HepG2 (cell line): ENCODE results near the gene TMEM125. TPM values are rescaled to one million over a fixed set of nuclear protein-coding genes. Genes with fewer than 3 reads are reported as not detected.

Experiments
- ATAC-seq: fragments of 200-7000 bp; cut with Tn5 transposase; 3 replicates; pipeline ENCODE4 v1.9.1; 2020; ENCODE audit warnings: mild to moderate bottlenecking, moderate library complexity
- BruUV-seq: library from RNA; stranded (reverse); fragments of 400-500 nt; replicated peaks from 2 replicates; lab custom pipeline; 2021; lab: Mats Ljungman, UMichigan
- CTCF ChIA-PET: fragments of 300-600 bp; formaldehyde crosslinking; extraction: SDS; loops from one replicate; lab custom pipeline; 2021; ENCODE audit warnings: low total read pairs, inconsistent platforms, low intra/inter-chr PET ratio; lab: Yijun Ruan, JAX
- POLR2A ChIA-PET: fragments of 350-600 bp; sonication (Branson Sonifier 250); formaldehyde crosslinking; loops from one replicate; lab custom pipeline; 2020; ENCODE audit warnings: antibody characterized with exemption, inconsistent platforms; lab: Yijun Ruan, JAX
- DNase-seq: peaks from one replicate; pipeline ENCODE4 v3.0.0-alpha.2; 2015; ENCODE audit warnings: low spot score
- FAIRE-seq: peaks from 3 replicates; lab custom pipeline; 2011; peaks lifted over from hg19 to GRCh38; lab: Jason Lieb, UNC
- H2AFZ ChIP-seq: one replicate; pipeline ENCODE4 v1.6.1; 2011; ENCODE audit warnings: low read length, inconsistent platforms
- H3K27ac ChIP-seq: fragments of 300-600 bp; 3 replicates; pipeline ENCODE4 v1.8.0; 2011; ENCODE audit warnings: mixed run types, mild to moderate bottlenecking, mixed read lengths, low read length, inconsistent platforms; ENCODE audit not compliant: insufficient read depth; ENCODE audit errors: extremely low read length
- H3K27me3 ChIP-seq, 2 experiments: fragments of 200-600 bp in 1 of 2; 2 replicates in 1 of 2; 3 replicates in 1 of 2; pipeline versions ENCODE4 v1.6.0 to v1.8.0; 2011; ENCODE audit warnings: low read length in 2 of 2, mild to moderate bottlenecking in 2 of 2, moderate library complexity in 2 of 2, inconsistent platforms in 1 of 2; ENCODE audit not compliant: insufficient read depth in 2 of 2, control insufficient read depth in 1 of 2
- H3K36me3 ChIP-seq, 2 experiments: fragments of 200-600 bp in 1 of 2; replicated peaks in 1 of 2; 2 replicates in 1 of 2; 3 replicates in 1 of 2; pipeline versions ENCODE4 v1.5.1 to v1.8.0; 2011; ENCODE audit warnings: low read length in 2 of 2, inconsistent platforms in 1 of 2; ENCODE audit not compliant: insufficient read depth in 2 of 2, control insufficient read depth in 1 of 2
- H3K4me1 ChIP-seq: 2 replicates; pipeline ENCODE4 v1.5.1; 2012; ENCODE audit warnings: low read length, inconsistent platforms; ENCODE audit not compliant: insufficient read depth
- H3K4me2 ChIP-seq: 2 replicates; pipeline ENCODE4 v1.6.0; 2011; ENCODE audit warnings: low read depth, low read length, inconsistent platforms
- H3K4me3 ChIP-seq, 3 experiments: fragments of 200-600 bp in 1 of 3; sonication (generic), shearing (Covaris generic) in 1 of 3; replicated peaks in 1 of 3; 2 replicates each; pipeline ENCODE4 v1.5.1; 2011 to 2016; ENCODE audit warnings: low read length in 3 of 3, inconsistent platforms in 2 of 3, low read depth in 2 of 3, mild to moderate bottlenecking in 2 of 3, control low read depth in 1 of 3, mixed read lengths in 1 of 3; ENCODE audit not compliant: insufficient read depth in 1 of 3
- H3K79me2 ChIP-seq: one replicate; pipeline ENCODE4 v1.6.1; 2011; ENCODE audit warnings: low read length, inconsistent platforms; ENCODE audit not compliant: insufficient read depth
- H3K9ac ChIP-seq: 2 replicates; pipeline ENCODE4 v1.6.0; 2011; ENCODE audit warnings: mild to moderate bottlenecking, low read depth, low read length, inconsistent platforms; ENCODE audit not compliant: insufficient read depth
- H3K9me3 ChIP-seq: 2 replicates; pipeline ENCODE4 v1.5.1; 2012; ENCODE audit warnings: mild to moderate bottlenecking, low read length
- H4K20me1 ChIP-seq: 2 replicates; pipeline ENCODE4 v1.6.0; 2011; ENCODE audit warnings: inconsistent platforms, mild to moderate bottlenecking, low read length, moderate library complexity; ENCODE audit not compliant: insufficient read depth
- ARID2 ChIP-seq: sonication (generic); formaldehyde crosslinking; IDR thresholded peaks from 2 replicates; pipeline ENCODE4 v1.8.1; 2022; ENCODE audit warnings: mild to moderate bottlenecking, missing genetic modification reagents, borderline replicate concordance
- DMAP1 ChIP-seq: IDR thresholded peaks from 2 replicates; pipeline ENCODE4 v1.6.1; 2016
- ELF4 ChIP-seq: sonication (generic); formaldehyde crosslinking; IDR thresholded peaks from 2 replicates; pipeline ENCODE4 v1.5.0; 2020; ENCODE audit warnings: missing genetic modification reagents, mild to moderate bottlenecking, moderate library complexity, borderline replicate concordance
- ETV6 ChIP-seq: sonication (generic); formaldehyde crosslinking; conservative IDR thresholded peaks from 2 replicates; pipeline ENCODE4 v1.4.0; 2020; ENCODE audit warnings: missing genetic modification reagents
- KLF12 ChIP-seq: sonication (generic); formaldehyde crosslinking; IDR thresholded peaks from 2 replicates; pipeline ENCODE4 v1.4.0; 2020; ENCODE audit warnings: missing genetic modification reagents, borderline replicate concordance
- KLF13 ChIP-seq: sonication (generic); formaldehyde crosslinking; IDR thresholded peaks from 2 replicates; pipeline ENCODE4 v1.4.0; 2020; ENCODE audit warnings: mild to moderate bottlenecking, missing genetic modification reagents
- MAFK ChIP-seq, 2 experiments: IDR thresholded peaks in 1 of 2; conservative IDR thresholded peaks in 1 of 2; 2 replicates each; pipeline ENCODE4 v1.6.1; 2011; ENCODE audit warnings: improper control_type of control experiment in 2 of 2, low read length in 2 of 2
- SAP130 ChIP-seq: IDR thresholded peaks from 2 replicates; pipeline ENCODE4 v1.6.1; 2016; ENCODE audit warnings: low read depth
- SMYD3 ChIP-seq: sonication (generic); formaldehyde crosslinking; IDR thresholded peaks from 2 replicates; pipeline ENCODE4 v1.8.1; 2023; ENCODE audit warnings: mild to moderate bottlenecking, missing genetic modification reagents
- TRIM24 ChIP-seq: sonication (generic); formaldehyde crosslinking; IDR thresholded peaks from 2 replicates; pipeline ENCODE4 v1.8.0; 2022; ENCODE audit warnings: mild to moderate bottlenecking, missing genetic modification reagents
- ZNF10 ChIP-seq: sonication (generic); formaldehyde crosslinking; IDR thresholded peaks from 2 replicates; pipeline ENCODE4 v1.4.0; 2020; ENCODE audit warnings: mild to moderate bottlenecking, low read depth, missing genetic modification reagents, borderline replicate concordance
- ZNF772 ChIP-seq: sonication (generic); formaldehyde crosslinking; IDR thresholded peaks from 2 replicates; pipeline ENCODE4 v1.5.0; 2020; ENCODE audit warnings: mild to moderate bottlenecking, missing genetic modification reagents
- WGBS: methylation state at CpG from one replicate; pipeline ENCODE4 v1.1.6; 2017; ENCODE audit warnings: low lambda C conversion rate; 5-methylcytosine and 5-hydroxymethylcytosine counted together
- in situ Hi-C: cut with HindIII; loops from 2 replicates; pipeline ENCODE4 v1.10.0; 2017; ENCODE audit warnings: low pct_unique_long_range_greater_than_20kb; ENCODE audit not compliant: extremely low pct_ligation_motif_present
- intact Hi-C: fragments of 100-400 bp; cut with micrococcal nuclease; formaldehyde crosslinking; loops from one replicate; pipeline ENCODE4 v1.10.0; 2022; ENCODE audit not compliant: unreplicated experiment
- polyA plus RNA-seq, 8 experiments: library from polyadenylated mRNA; depleted of rRNA in 3 of 8; stranded (reverse) in 7 of 8; unstranded in 1 of 8; fragments of >200 nt; fragmentation: Illumina TruSeq in 4 of 8; extraction: Trizol in 4 of 8; gene quantifications; 2 replicates each; pipeline versions ENCODE4 v1.2.1 to v1.2.3, GENCODE V29; 2011 to 2016; ENCODE audit warnings: low read depth in 4 of 8, missing spikeins in 1 of 8, mixed read lengths in 1 of 8; ENCODE audit not compliant: insufficient read depth in 1 of 8
- total RNA-seq, 5 experiments: library from RNA; depleted of rRNA; stranded (reverse); fragments of >200 nt; fragmentation: Illumina TruSeq; extraction: Trizol; gene quantifications; 2 replicates each; pipeline ENCODE4 v1.2.3, GENCODE V29; 2016; ENCODE audit warnings: low read depth in 1 of 5
- TF ChIP-seq, protein P1 (sequence below): conservative IDR thresholded peaks from 2 replicates; pipeline ENCODE4 v1.6.1; 2018; ENCODE audit warnings: missing genetic modification reagents
- TF ChIP-seq, protein P2 (sequence below): fragments of 450-650 bp; IDR thresholded peaks from 2 replicates; pipeline ENCODE4 v1.6.1; 2017; ENCODE audit warnings: mild to moderate bottlenecking

TMEM125 gene
- total and polyA plus RNA-seq, 2 of the 13 experiments (the other 11 are each of a cell fraction or from before 2014, with no cell fraction given): 0.03 TPM; not detected in 1

- ChIA-PET POLR2A (no interaction called here), CTCF (no interaction called here)
- H3K4me1 ChIP-seq: peaks cover 26% of the 10 kb centered on the region
- intact Hi-C loops (no loop called here), in situ Hi-C loops (no loop called here)
- FAIRE-seq (no peak), ATAC-seq (no peak), DNase-seq (no peak)
- H2AFZ ChIP-seq: no peak overlapping the region
- TF ChIP-seq TRIM24 (no peak), MAFK (conservative IDR thresholded peaks at IDR 0.05 in 1 of 2, IDR thresholded peaks at IDR 0.05 in 1 of 2; ENCODE audit: low read length in 2 of 2) (0 out of 4 replicates have a peak, but pooled peaks have one; percentile 28 to 30)
- H3K79me2 ChIP-seq: no peaks in the 10 kb centered on the region
- H3K27me3 ChIP-seq: peaks cover 1 to 33% of the 10 kb centered on the region in 2 experiments; a peak in 4 of 5 replicates
- no peak overlapping the region for H3K4me3 ChIP-seq
- H3K9ac ChIP-seq: no peak overlapping the region
- 37% methylated on average over 7 of the region's 7 CpGs for WGBS
- no peak overlapping the region for H3K4me2 ChIP-seq
- H3K27ac ChIP-seq: no peak overlapping the region
- no peaks in the 10 kb centered on the region for H3K36me3 ChIP-seq
- BruUV-seq: no TSS peak
- no peaks in the 10 kb centered on the region for H4K20me1 ChIP-seq
- H3K9me3 ChIP-seq: no peaks in the 10 kb centered on the region
Observed at GRCh38 chr1:43292216-43292615, 22.4 kb downstream of the TMEM125 start.

GRCh38 chr1:43292679-43293078 lies 22.9 kb downstream of the TMEM125 start:
- peaks cover 1 to 28% of the 10 kb centered on the region in 2 experiments; a peak in 4 of 5 replicates for H3K27me3 ChIP-seq
- no peaks in the 10 kb centered on the region for H4K20me1 ChIP-seq
- no peak for TF ChIP-seq ZNF10 (CRISPR knock-in tag)
- no peak for TF ChIP-seq ZNF772 (CRISPR knock-in tag)
- TF ChIP-seq, protein P1, sequence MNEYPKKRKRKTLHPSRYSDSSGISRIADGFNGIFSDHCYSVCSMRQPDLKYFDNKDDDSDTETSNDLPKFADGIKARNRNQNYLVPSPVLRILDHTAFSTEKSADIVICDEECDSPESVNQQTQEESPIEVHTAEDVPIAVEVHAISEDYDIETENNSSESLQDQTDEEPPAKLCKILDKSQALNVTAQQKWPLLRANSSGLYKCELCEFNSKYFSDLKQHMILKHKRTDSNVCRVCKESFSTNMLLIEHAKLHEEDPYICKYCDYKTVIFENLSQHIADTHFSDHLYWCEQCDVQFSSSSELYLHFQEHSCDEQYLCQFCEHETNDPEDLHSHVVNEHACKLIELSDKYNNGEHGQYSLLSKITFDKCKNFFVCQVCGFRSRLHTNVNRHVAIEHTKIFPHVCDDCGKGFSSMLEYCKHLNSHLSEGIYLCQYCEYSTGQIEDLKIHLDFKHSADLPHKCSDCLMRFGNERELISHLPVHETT (CRISPR knock-in tag): no peak
- TF ChIP-seq KLF12 (CRISPR knock-in tag): no peak
- TF ChIP-seq SMYD3 (CRISPR knock-in tag): no peak
- no peak for TF ChIP-seq ARID2 (CRISPR knock-in tag)
- TF ChIP-seq, protein P2, sequence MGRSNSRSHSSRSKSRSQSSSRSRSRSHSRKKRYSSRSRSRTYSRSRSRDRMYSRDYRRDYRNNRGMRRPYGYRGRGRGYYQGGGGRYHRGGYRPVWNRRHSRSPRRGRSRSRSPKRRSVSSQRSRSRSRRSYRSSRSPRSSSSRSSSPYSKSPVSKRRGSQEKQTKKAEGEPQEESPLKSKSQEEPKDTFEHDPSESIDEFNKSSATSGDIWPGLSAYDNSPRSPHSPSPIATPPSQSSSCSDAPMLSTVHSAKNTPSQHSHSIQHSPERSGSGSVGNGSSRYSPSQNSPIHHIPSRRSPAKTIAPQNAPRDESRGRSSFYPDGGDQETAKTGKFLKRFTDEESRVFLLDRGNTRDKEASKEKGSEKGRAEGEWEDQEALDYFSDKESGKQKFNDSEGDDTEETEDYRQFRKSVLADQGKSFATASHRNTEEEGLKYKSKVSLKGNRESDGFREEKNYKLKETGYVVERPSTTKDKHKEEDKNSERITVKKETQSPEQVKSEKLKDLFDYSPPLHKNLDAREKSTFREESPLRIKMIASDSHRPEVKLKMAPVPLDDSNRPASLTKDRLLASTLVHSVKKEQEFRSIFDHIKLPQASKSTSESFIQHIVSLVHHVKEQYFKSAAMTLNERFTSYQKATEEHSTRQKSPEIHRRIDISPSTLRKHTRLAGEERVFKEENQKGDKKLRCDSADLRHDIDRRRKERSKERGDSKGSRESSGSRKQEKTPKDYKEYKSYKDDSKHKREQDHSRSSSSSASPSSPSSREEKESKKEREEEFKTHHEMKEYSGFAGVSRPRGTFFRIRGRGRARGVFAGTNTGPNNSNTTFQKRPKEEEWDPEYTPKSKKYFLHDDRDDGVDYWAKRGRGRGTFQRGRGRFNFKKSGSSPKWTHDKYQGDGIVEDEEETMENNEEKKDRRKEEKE: no peak
- no peak for TF ChIP-seq KLF13
- no peak for TF ChIP-seq DMAP1
- TF ChIP-seq ELF4: no peak
- TF ChIP-seq SAP130 (CRISPR knock-in tag): no peak
- no peak for TF ChIP-seq ETV6 (CRISPR knock-in tag)
- H3K4me2 ChIP-seq: no peak overlapping the region
- CTCF ChIA-PET: no interaction called here
- H3K27ac ChIP-seq: no peak overlapping the region
- no peaks in the 10 kb centered on the region for H3K79me2 ChIP-seq
- WGBS: 45% methylated on average over 5 of the region's 5 CpGs
- intact Hi-C loops: no loop called here
- H3K36me3 ChIP-seq: no peaks in the 10 kb centered on the region
- no peak for FAIRE-seq
- no peak for ATAC-seq
- H3K9me3 ChIP-seq: no peaks in the 10 kb centered on the region
- DNase-seq: no peak
- in situ Hi-C loops: no loop called here
- no peak overlapping the region for H3K9ac ChIP-seq
- no TSS peak for BruUV-seq
- no peak overlapping the region for H3K4me3 ChIP-seq
- peaks cover 26% of the 10 kb centered on the region for H3K4me1 ChIP-seq
- no peak overlapping the region for H2AFZ ChIP-seq
- POLR2A ChIA-PET: no interaction called here
